ENCODE results near the gene ITGAL. TPM values are rescaled to one million over a fixed set of nuclear protein-coding genes. Genes with fewer than 3 reads are reported as not detected.
"Not testable (repeated sequence)": the region's sequence is repeated elsewhere in the genome, so short reads cannot be mapped to it uniquely, and the experiment has no call there.

The ITGAL gene
- total and polyA plus RNA-seq, 2 donors (not counting 3 experiments of a cell fraction or from before 2014, with no cell fraction given), result not detected

- Histone ChIP-seq H3K4me2 (ENCODE audit: insufficient read depth, low read length) (no peak overlapping the region), H3K27ac (ENCODE audit: insufficient read depth, low read depth, low read length) (no peak overlapping the region), H4K20me1 (replicated peaks; ENCODE audit: control insufficient read depth, extremely low read depth, insufficient read depth, low read length) (no peaks in the 10 kb centered on the region), H3K4me1 (ENCODE audit: control insufficient read depth, extremely low read depth, insufficient read depth, low read length) (peaks cover 23% of the 10 kb centered on the region), H3K36me3 (ENCODE audit: control insufficient read depth in 2 of 2, extremely low read depth in 1 of 2, insufficient read depth in 2 of 2, low read length in 2 of 2) (no peaks in the 10 kb centered on the region), H3K9me1 (replicated peaks; ENCODE audit: control insufficient read depth, extremely low read depth, insufficient read depth, low read length) (no peaks in the 10 kb centered on the region), H2AFZ (ENCODE audit: low read depth, low read length) (no peak overlapping the region), H3K79me2 (ENCODE audit: control insufficient read depth, insufficient read depth, low read length) (peaks cover 2% of the 10 kb centered on the region), H3K9me3 (replicated peaks; ENCODE audit: control insufficient read depth, insufficient read depth, low read length) (no peaks in the 10 kb centered on the region), H3K27me3 (ENCODE audit: control insufficient read depth in 2 of 2, insufficient read depth in 2 of 2, low read length in 2 of 2) (no peaks in the 10 kb centered on the region), H3K9ac (replicated peaks; ENCODE audit: extremely low read depth, insufficient read depth, low read length) (no peak overlapping the region), H3K4me3 (replicated peaks in 1 of 3; ENCODE audit: insufficient read depth in 1 of 3, low read depth in 1 of 3, low read length in 3 of 3) (no peak overlapping the region)
- DNase-seq (ENCODE audit: low read depth, low spot score) (no peak), FAIRE-seq (no peak)
- intact Hi-C loops (cut with micrococcal nuclease) (no loop called here), dilution Hi-C loops (cut with MboI; ENCODE audit: extremely low pct_ligation_motif_present, low sequenced_read_pairs) (no loop called here)
- POLR2A ChIA-PET, result no interaction called here
- BruUV-seq (replicated peaks), result no TSS peak
- no peak for TF ChIP-seq POLR2A (IDR thresholded peaks at IDR 0.05; ENCODE audit: low read depth, low read length)
- no peak for TF ChIP-seq EZH2 (IDR thresholded peaks at IDR 0.05; ENCODE audit: borderline replicate concordance, low read depth, low read length, severe bottlenecking)
- TF ChIP-seq MYC (IDR thresholded peaks at IDR 0.05; ENCODE audit: low read depth, low read length), result no peak
- no peak for TF ChIP-seq JUN (IDR thresholded peaks at IDR 0.05; ENCODE audit: borderline replicate concordance, insufficient read depth, insufficient read length, low read depth)
- TF ChIP-seq, protein P1, sequence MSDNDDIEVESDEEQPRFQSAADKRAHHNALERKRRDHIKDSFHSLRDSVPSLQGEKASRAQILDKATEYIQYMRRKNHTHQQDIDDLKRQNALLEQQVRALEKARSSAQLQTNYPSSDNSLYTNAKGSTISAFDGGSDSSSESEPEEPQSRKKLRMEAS (IDR thresholded peaks at IDR 0.05; ENCODE audit: insufficient read depth, insufficient read length), result no peak
- no peak for TF ChIP-seq FOS (IDR thresholded peaks at IDR 0.05; ENCODE audit: borderline replicate concordance, insufficient read depth, low read length)
- TF ChIP-seq, protein P2, sequence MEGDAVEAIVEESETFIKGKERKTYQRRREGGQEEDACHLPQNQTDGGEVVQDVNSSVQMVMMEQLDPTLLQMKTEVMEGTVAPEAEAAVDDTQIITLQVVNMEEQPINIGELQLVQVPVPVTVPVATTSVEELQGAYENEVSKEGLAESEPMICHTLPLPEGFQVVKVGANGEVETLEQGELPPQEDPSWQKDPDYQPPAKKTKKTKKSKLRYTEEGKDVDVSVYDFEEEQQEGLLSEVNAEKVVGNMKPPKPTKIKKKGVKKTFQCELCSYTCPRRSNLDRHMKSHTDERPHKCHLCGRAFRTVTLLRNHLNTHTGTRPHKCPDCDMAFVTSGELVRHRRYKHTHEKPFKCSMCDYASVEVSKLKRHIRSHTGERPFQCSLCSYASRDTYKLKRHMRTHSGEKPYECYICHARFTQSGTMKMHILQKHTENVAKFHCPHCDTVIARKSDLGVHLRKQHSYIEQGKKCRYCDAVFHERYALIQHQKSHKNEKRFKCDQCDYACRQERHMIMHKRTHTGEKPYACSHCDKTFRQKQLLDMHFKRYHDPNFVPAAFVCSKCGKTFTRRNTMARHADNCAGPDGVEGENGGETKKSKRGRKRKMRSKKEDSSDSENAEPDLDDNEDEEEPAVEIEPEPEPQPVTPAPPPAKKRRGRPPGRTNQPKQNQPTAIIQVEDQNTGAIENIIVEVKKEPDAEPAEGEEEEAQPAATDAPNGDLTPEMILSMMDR (IDR thresholded peaks at IDR 0.05; ENCODE audit: extremely low read depth in 1 of 2, insufficient read depth in 1 of 2, low read depth in 1 of 2, low read length in 2 of 2), result no peak
- TF ChIP-seq GATA2 (IDR thresholded peaks at IDR 0.05; ENCODE audit: insufficient read depth, insufficient read length, low read depth, low read length), result no peak
- no peak for TF ChIP-seq POLR2AphosphoS5 (IDR thresholded peaks at IDR 0.05; ENCODE audit: insufficient read depth, low read depth, low read length)
- CTCF ChIA-PET, result no interaction called here
Observed at GRCh38 chr16:30539000-30539964, 66.7 kb downstream of the ITGAL start.

- H2AFZ ChIP-seq (ENCODE audit: low read depth, low read length); intact Hi-C loops (cut with micrococcal nuclease); POLR2A ChIA-PET; H3K9me1 ChIP-seq (replicated peaks; ENCODE audit: control insufficient read depth, extremely low read depth, insufficient read depth, low read length); H3K4me3 ChIP-seq (replicated peaks in 1 of 3; ENCODE audit: insufficient read depth in 1 of 3, low read depth in 1 of 3, low read length in 3 of 3); H4K20me1 ChIP-seq (replicated peaks; ENCODE audit: control insufficient read depth, extremely low read depth, insufficient read depth, low read length); DNase-seq (ENCODE audit: low read depth, low spot score); H3K36me3 ChIP-seq (ENCODE audit: control insufficient read depth in 2 of 2, extremely low read depth in 1 of 2, insufficient read depth in 2 of 2, low read length in 2 of 2); H3K27ac ChIP-seq (ENCODE audit: insufficient read depth, low read depth, low read length); H3K4me2 ChIP-seq (ENCODE audit: insufficient read depth, low read length); H3K79me2 ChIP-seq (ENCODE audit: control insufficient read depth, insufficient read depth, low read length); H3K9me3 ChIP-seq (replicated peaks; ENCODE audit: control insufficient read depth, insufficient read depth, low read length); FAIRE-seq; H3K9ac ChIP-seq (replicated peaks; ENCODE audit: extremely low read depth, insufficient read depth, low read length); BruUV-seq (replicated peaks); H3K27me3 ChIP-seq (ENCODE audit: control insufficient read depth in 2 of 2, insufficient read depth in 2 of 2, low read length in 2 of 2); dilution Hi-C loops (cut with MboI; ENCODE audit: extremely low pct_ligation_motif_present, low sequenced_read_pairs): not testable (repeated sequence)
- H3K4me1 ChIP-seq (ENCODE audit: control insufficient read depth, extremely low read depth, insufficient read depth, low read length), result peaks cover 22% of the 10 kb centered on the region
- CTCF ChIA-PET, result interaction anchor here (1.1 kb wide), 1 partner anchor 18 kb away, joined by 3 read pairs; the partner anchor contains the start of gene ZNF764
Observed at GRCh38 chr16:30539986-30540526, 67.5 kb downstream of the ITGAL start.

Measured in endothelial cell of umbilical vein (primary cell).